ENCODE results near the gene CEP120.
A peak's percentile ranks its signal among the peaks of the same experiment; 100 is the strongest.
"Not testable (repeated sequence)": the region's sequence is repeated elsewhere in the genome, so short reads cannot be mapped to it uniquely, and the experiment has no call there.

The CEP120 gene

GRCh38 chr5:123438902-123439301 is 15.7 kb upstream of the CEP120 start:
- DNase-seq (ENCODE audit: low read depth in 2 of 2): no peak

GRCh38 chr5:123438244-123438643 is 15.0 kb upstream of the CEP120 start:
- no peak for DNase-seq (ENCODE audit: low read depth in 2 of 2)

- no peak for DNase-seq (ENCODE audit: low read depth in 2 of 2)
Observed at GRCh38 chr5:123436201-123436600, 13.0 kb upstream of the CEP120 start.

GRCh38 chr5:123434796-123435195 is 11.6 kb upstream of the CEP120 start:
- DNase-seq (ENCODE audit: low read depth in 2 of 2): no peak

GRCh38 chr5:123433596-123433995 is 10.4 kb upstream of the CEP120 start:
- no peak for DNase-seq (ENCODE audit: low read depth in 2 of 2)

- DNase-seq (ENCODE audit: low read depth in 2 of 2): not testable (repeated sequence)
Observed at GRCh38 chr5:123430441-123430840, 7.2 kb upstream of the CEP120 start.

- DNase-seq (ENCODE audit: low read depth in 2 of 2): no peak
Observed at GRCh38 chr5:123429993-123430392, 6.8 kb upstream of the CEP120 start.

GRCh38 chr5:123429221-123429954 is 6.2 kb upstream of the CEP120 start:
- no peak for DNase-seq (ENCODE audit: low read depth in 2 of 2)

GRCh38 chr5:123428521-123429220 is 5.5 kb upstream of the CEP120 start:
- no peak for DNase-seq (ENCODE audit: low read depth in 2 of 2)

- no peak for DNase-seq (ENCODE audit: low read depth in 2 of 2)
Observed at GRCh38 chr5:123427281-123427680, 4.1 kb upstream of the CEP120 start.

GRCh38 chr5:123425431-123425830 is 2.2 kb upstream of the CEP120 start:
- no peak for DNase-seq (ENCODE audit: low read depth in 2 of 2)

- peak in 1 of 2 donors; percentile 8 for DNase-seq (ENCODE audit: low read depth in 2 of 2)
Observed at GRCh38 chr5:123422433-123423277, 548 bp downstream of the CEP120 start.

GRCh38 chr5:123421773-123422172 is 1.4 kb downstream of the CEP120 start:
- no peak for DNase-seq (ENCODE audit: low read depth in 2 of 2)

- no peak for DNase-seq (ENCODE audit: low read depth in 2 of 2)
Observed at GRCh38 chr5:123414974-123415373, 8.2 kb downstream of the CEP120 start.

GRCh38 chr5:123412206-123412605 is 11.0 kb downstream of the CEP120 start:
- DNase-seq (ENCODE audit: low read depth in 2 of 2): no peak

GRCh38 chr5:123401999-123402398 is 21.2 kb downstream of the CEP120 start:
- DNase-seq (ENCODE audit: low read depth in 2 of 2): not testable (repeated sequence)

- DNase-seq (ENCODE audit: low read depth in 2 of 2): no peak
Observed at GRCh38 chr5:123401320-123401719, 21.9 kb downstream of the CEP120 start.

- not testable (repeated sequence) for DNase-seq (ENCODE audit: low read depth in 2 of 2)
Observed at GRCh38 chr5:123400870-123401291, 22.3 kb downstream of the CEP120 start.

GRCh38 chr5:123398058-123398733 is 25.0 kb downstream of the CEP120 start:
- no peak for DNase-seq (ENCODE audit: low read depth in 2 of 2)

GRCh38 chr5:123397538-123397937 is 25.7 kb downstream of the CEP120 start:
- no peak for DNase-seq (ENCODE audit: low read depth in 2 of 2)

- no peak for DNase-seq (ENCODE audit: low read depth in 2 of 2)
Observed at GRCh38 chr5:123391009-123391408, 32.2 kb downstream of the CEP120 start.

GRCh38 chr5:123389794-123390193 is 33.4 kb downstream of the CEP120 start:
- DNase-seq (ENCODE audit: low read depth in 2 of 2): no peak

Measured in stimulated activated CD8-positive, alpha-beta memory T cell treated with anti-CD3 and anti-CD28 coated beads, Interleukin-7, amount 100 ng/mL, for 4 hours (primary cell).